Measurements from ENCODE around the gene ACOX3.

The ACOX3 gene

GRCh38 chr4:8331575-8331955 lies 109.0 kb downstream of the ACOX3 start:
- Histone ChIP-seq H3K9me3 (no peaks in the 10 kb centered on the region), H3K27me3 (no peaks in the 10 kb centered on the region), H3K4me3 (ENCODE audit: low read depth in 1 of 2, low read length in 1 of 2) (no peak overlapping the region), H3K36me3 (no peaks in the 10 kb centered on the region), H3K27ac (no peak overlapping the region), H3K4me1 (ENCODE audit: control insufficient read depth in 1 of 2, insufficient read depth in 1 of 2, low read depth in 1 of 2, low read length in 1 of 2) (peaks cover 4 to 12% of the 10 kb centered on the region in 2 experiments)
- TF ChIP-seq, protein P1, sequence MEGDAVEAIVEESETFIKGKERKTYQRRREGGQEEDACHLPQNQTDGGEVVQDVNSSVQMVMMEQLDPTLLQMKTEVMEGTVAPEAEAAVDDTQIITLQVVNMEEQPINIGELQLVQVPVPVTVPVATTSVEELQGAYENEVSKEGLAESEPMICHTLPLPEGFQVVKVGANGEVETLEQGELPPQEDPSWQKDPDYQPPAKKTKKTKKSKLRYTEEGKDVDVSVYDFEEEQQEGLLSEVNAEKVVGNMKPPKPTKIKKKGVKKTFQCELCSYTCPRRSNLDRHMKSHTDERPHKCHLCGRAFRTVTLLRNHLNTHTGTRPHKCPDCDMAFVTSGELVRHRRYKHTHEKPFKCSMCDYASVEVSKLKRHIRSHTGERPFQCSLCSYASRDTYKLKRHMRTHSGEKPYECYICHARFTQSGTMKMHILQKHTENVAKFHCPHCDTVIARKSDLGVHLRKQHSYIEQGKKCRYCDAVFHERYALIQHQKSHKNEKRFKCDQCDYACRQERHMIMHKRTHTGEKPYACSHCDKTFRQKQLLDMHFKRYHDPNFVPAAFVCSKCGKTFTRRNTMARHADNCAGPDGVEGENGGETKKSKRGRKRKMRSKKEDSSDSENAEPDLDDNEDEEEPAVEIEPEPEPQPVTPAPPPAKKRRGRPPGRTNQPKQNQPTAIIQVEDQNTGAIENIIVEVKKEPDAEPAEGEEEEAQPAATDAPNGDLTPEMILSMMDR (IDR thresholded peaks at IDR 0.05) = no peak

DNA sequence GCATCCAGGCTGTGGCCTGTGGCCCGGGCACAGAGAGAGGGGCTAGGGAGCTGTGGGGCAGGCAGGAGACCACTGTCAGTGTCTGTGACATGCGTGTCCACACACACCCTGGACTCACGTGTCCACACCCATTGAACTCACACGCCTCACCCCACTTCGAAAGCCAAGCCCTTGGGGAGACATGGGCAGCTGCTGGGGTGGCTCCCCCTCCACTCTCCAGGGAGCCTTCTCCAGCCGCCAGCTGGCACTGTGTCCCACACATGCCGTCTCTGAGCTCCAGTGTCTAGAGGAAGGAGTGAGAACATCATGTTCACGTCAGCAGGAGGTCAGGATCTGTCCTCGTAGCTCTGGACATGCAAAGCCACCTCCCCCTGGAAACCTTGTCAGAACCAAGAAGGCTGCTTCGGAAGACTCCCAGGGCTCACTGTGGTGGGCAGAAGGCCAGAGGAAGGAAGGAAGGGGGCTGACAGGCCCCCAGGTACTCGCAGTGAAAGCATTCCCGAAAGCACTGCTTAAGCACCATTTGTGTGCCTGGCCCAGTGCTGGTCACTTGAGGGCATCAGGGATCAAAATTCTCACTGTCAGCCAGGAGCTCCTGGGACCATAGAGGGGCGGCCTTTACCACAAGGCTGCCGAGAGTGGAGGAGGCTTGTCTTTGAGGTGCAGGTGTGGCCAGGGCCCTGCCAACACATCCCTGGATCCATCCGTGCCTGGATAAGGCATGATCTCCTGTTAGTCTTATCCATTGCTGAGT lies 109.5 kb downstream of the ACOX3 start:
- no peaks in the 10 kb centered on the region for H3K27me3 ChIP-seq
- TF ChIP-seq, protein P1 (IDR thresholded peaks at IDR 0.05) = no peak
- H3K4me3 ChIP-seq (ENCODE audit: low read depth in 1 of 2, low read length in 1 of 2) = no peak overlapping the region
- H3K27ac ChIP-seq = no peak overlapping the region
- H3K36me3 ChIP-seq = no peaks in the 10 kb centered on the region
- peaks cover 0 to 7% of the 10 kb centered on the region in 2 experiments for H3K4me1 ChIP-seq (ENCODE audit: control insufficient read depth in 1 of 2, insufficient read depth in 1 of 2, low read depth in 1 of 2, low read length in 1 of 2)
- H3K9me3 ChIP-seq = no peaks in the 10 kb centered on the region

DNA sequence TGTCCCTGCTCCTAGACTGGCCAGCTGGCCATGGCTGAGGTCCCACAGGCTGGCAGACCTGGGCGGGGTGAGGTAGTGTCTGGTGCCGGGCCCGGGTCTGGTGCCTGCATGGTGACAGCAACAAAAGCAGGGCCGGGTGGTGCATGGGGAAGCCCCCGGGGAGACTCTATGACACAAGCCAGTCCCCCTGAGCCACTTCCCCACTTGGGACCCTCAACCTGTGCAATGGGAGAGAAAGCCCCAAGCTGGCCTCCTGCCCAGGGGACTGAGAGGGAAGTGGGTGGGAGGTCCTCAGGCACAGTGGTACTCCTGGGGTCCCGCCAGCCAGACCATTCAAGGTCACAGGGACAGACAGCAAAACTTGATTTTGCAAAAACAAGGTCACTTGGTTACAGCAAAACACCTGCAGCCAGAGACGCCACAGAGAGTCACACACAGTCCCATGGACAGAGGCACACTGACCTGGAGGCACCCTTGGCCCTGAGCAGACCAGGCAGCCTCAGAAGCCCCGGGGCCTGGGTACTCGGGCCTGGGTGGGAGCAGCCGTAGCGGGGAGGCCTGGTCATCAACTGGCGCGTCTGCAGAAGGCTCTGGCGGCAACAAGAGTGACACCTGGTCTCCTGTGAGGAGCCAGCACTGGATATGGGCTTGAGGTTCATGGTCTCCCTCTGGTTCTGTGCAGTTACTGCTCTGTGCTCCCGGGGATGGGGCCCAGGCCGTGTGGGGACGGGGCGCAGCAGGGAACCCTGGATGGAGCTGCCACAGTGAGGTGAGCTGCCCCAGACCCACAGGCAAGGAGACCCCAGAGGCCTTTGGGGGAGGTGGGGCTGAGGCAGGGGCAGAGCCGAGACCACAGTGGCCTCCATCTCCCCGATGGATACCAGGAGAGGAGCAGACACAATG lies 110.4 kb downstream of the ACOX3 start:
- Histone ChIP-seq H3K4me3 (ENCODE audit: low read depth in 1 of 2, low read length in 1 of 2) (no peak overlapping the region), H3K4me1 (ENCODE audit: control insufficient read depth in 1 of 2, insufficient read depth in 1 of 2, low read depth in 1 of 2, low read length in 1 of 2) (peaks cover 6 to 10% of the 10 kb centered on the region in 2 experiments), H3K27ac (no peak overlapping the region), H3K27me3 (no peaks in the 10 kb centered on the region), H3K36me3 (no peaks in the 10 kb centered on the region), H3K9me3 (no peaks in the 10 kb centered on the region)
- TF ChIP-seq, protein P1 (IDR thresholded peaks at IDR 0.05) = no peak

- H3K4me1 ChIP-seq (ENCODE audit: control insufficient read depth in 1 of 2, insufficient read depth in 1 of 2, low read depth in 1 of 2, low read length in 1 of 2) = peaks cover 6 to 14% of the 10 kb centered on the region in 2 experiments
- H3K27me3 ChIP-seq = no peaks in the 10 kb centered on the region
- H3K36me3 ChIP-seq = no peaks in the 10 kb centered on the region
- TF ChIP-seq, protein P1 (IDR thresholded peaks at IDR 0.05) = no peak
- H3K27ac ChIP-seq = no peak overlapping the region
- H3K4me3 ChIP-seq (ENCODE audit: low read depth in 1 of 2, low read length in 1 of 2) = no peak overlapping the region
- H3K9me3 ChIP-seq = no peaks in the 10 kb centered on the region
Observed at GRCh38 chr4:8329560-8329858, 111.0 kb downstream of the ACOX3 start.

GRCh38 chr4:8328866-8329559 lies 111.5 kb downstream of the ACOX3 start:
- no peaks in the 10 kb centered on the region for H3K27me3 ChIP-seq
- TF ChIP-seq, protein P1 (IDR thresholded peaks at IDR 0.05) = no peak
- no peaks in the 10 kb centered on the region for H3K9me3 ChIP-seq
- no peaks in the 10 kb centered on the region for H3K36me3 ChIP-seq
- H3K4me1 ChIP-seq (ENCODE audit: control insufficient read depth in 1 of 2, insufficient read depth in 1 of 2, low read depth in 1 of 2, low read length in 1 of 2) = peaks cover 10 to 19% of the 10 kb centered on the region in 2 experiments
- no peak overlapping the region for H3K4me3 ChIP-seq (ENCODE audit: low read depth in 1 of 2, low read length in 1 of 2)
- no peak overlapping the region for H3K27ac ChIP-seq

Measured in neutrophil (primary cell).